Prostate gland (tissue), 2 donors: ENCODE results near the gene UNC79.

Source experiments
- CTCF ChIP-seq, 4 experiments: fragments of 200-600 bp in 2 of 4; fragments of 450-650 bp in 2 of 4; sonication (generic) in 2 of 4; IDR thresholded peaks; 1 replicate in 3 of 4; 2 replicates in 1 of 4; pipeline ENCODE4 v1.5.1; 2016 to 2019; ENCODE audit warnings: antibody characterized with exemption in 4 of 4, mild to moderate bottlenecking in 2 of 4, moderate library complexity in 2 of 4
- POLR2A ChIP-seq: fragments of 450-650 bp; IDR thresholded peaks from one replicate; pipeline ENCODE4 v1.6.1; 2016; ENCODE audit warnings: antibody characterized with exemption, mild to moderate bottlenecking

DNA sequence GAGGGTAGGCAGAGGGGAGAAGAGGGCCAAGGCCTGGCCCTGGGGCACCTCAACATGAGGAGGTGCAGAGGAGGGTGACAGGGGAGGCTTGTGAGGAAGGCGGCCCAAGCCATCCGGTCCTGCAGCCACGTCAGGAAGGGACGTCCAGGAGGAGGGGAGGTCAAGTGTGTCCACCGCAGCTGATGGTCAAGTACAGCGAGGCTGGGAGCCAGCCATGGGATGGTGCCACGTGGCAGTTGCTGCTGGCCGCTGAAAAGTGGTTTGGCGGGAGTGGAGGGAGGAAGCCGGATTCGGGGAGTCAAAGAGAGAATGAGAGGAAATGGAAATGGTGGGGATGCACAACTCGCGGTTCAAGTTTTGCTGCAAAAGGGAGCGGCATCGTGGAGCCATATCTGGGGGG lies 316.4 kb downstream of the UNC79 start:
- TF ChIP-seq CTCF (IDR thresholded peaks at IDR 0.05) (no peak), POLR2A (no peak)
